Calu3 (cell line): ENCODE data around the gene EPM2AIP1. TPM values are rescaled to one million over a fixed set of nuclear protein-coding genes. Genes with fewer than 3 reads are reported as not detected.

Experiments
- BruUV-seq: library from RNA; stranded (reverse); fragments of 400-500 nt; replicated peaks from 2 replicates; lab custom pipeline; 2021; lab: Mats Ljungman, UMichigan
- CTCF ChIA-PET: fragments of 300-600 bp; sonication (Branson Sonifier 250); formaldehyde crosslinking; loops from one replicate; lab custom pipeline; 2022; ENCODE audit warnings: antibody characterized with exemption; lab: Charles Lee
- DNase-seq: peaks from one replicate; pipeline ENCODE4 v3.0.0; 2022
- H3K27ac Mint-ChIP-seq: one replicate; pipeline ENCODE4 v1.8.0; 2022; ENCODE audit warnings: mixed read lengths; ENCODE audit not compliant: unreplicated experiment
- H3K27me3 Mint-ChIP-seq: one replicate; pipeline ENCODE4 v1.8.0; 2022; ENCODE audit warnings: mixed read lengths; ENCODE audit not compliant: unreplicated experiment
- H3K36me3 Mint-ChIP-seq: one replicate; pipeline ENCODE4 v1.8.0; 2022; ENCODE audit warnings: mild to moderate bottlenecking, moderate library complexity, mixed read lengths; ENCODE audit not compliant: insufficient read depth, unreplicated experiment
- H3K4me1 Mint-ChIP-seq: one replicate; pipeline ENCODE4 v1.8.0; 2022; ENCODE audit warnings: mild to moderate bottlenecking, low read depth, mixed read lengths; ENCODE audit not compliant: unreplicated experiment
- H3K4me3 Mint-ChIP-seq: one replicate; pipeline ENCODE4 v1.8.0; 2022; ENCODE audit warnings: mild to moderate bottlenecking, low read depth, moderate library complexity, mixed read lengths; ENCODE audit not compliant: unreplicated experiment
- H3K9me3 Mint-ChIP-seq: one replicate; pipeline ENCODE4 v1.8.0; 2022; ENCODE audit warnings: low read depth, mixed read lengths; ENCODE audit not compliant: unreplicated experiment
- CTCF ChIP-seq: fragments of 200-600 bp; IDR thresholded peaks from one replicate; pipeline ENCODE4 v1.8.0; 2022; ENCODE audit warnings: antibody characterized with exemption; ENCODE audit not compliant: unreplicated experiment
- intact Hi-C: fragments of 100-400 bp; cut with micrococcal nuclease; formaldehyde crosslinking; loops from one replicate; pipeline ENCODE4 v1.10.0; 2022; ENCODE audit not compliant: unreplicated experiment
- total RNA-seq: library from RNA; stranded (reverse); gene quantifications from 2 replicates; pipeline ENCODE4 v1.2.3, GENCODE V29; 2022

The EPM2AIP1 gene
- total RNA-seq, 1 experiment from 2014 or later = 13.2 TPM

GRCh38 chr3:36989005-36989404, 3.9 kb downstream of the EPM2AIP1 start:
- Mint-ChIP-seq H3K4me3 (no peak overlapping the region), H3K9me3 (no peaks in the 10 kb centered on the region), H3K36me3 (peaks cover 13% of the 10 kb centered on the region), H3K27ac (no peak overlapping the region), H3K4me1 (peaks cover 9% of the 10 kb centered on the region), H3K27me3 (no peaks in the 10 kb centered on the region)
- intact Hi-C loops = no loop called here
- DNase-seq = no peak
- no peak for TF ChIP-seq CTCF
- CTCF ChIA-PET = interaction anchor here (0.6 kb wide), 1 partner anchor 32 kb away, joined by 3 read pairs; no protein-coding TSS in a partner anchor
- BruUV-seq = no TSS peak

- Mint-ChIP-seq H3K27me3 (no peaks in the 10 kb centered on the region), H3K4me1 (peaks cover 9% of the 10 kb centered on the region), H3K9me3 (no peaks in the 10 kb centered on the region), H3K36me3 (peaks cover 13% of the 10 kb centered on the region), H3K27ac (no peak overlapping the region), H3K4me3 (no peak overlapping the region)
- no TSS peak for BruUV-seq
- CTCF ChIA-PET = no interaction called here
- TF ChIP-seq CTCF = no peak
- DNase-seq = no peak
- intact Hi-C loops = no loop called here
Measured at GRCh38 chr3:36988356-36988755, 4.6 kb downstream of the EPM2AIP1 start.

- no TSS peak for BruUV-seq
- H3K36me3 Mint-ChIP-seq = peaks cover 22% of the 10 kb centered on the region
- intact Hi-C loops = no loop called here
Measured at GRCh38 chr3:36981006-36981405, 11.9 kb downstream of the EPM2AIP1 start.

GRCh38 chr3:36973139-36973538, 19.8 kb downstream of the EPM2AIP1 start:
- DNase-seq = no peak
- Mint-ChIP-seq H3K4me1 (no peaks in the 10 kb centered on the region), H3K9me3 (no peaks in the 10 kb centered on the region), H3K36me3 (no peaks in the 10 kb centered on the region), H3K27ac (no peak overlapping the region), H3K4me3 (no peak overlapping the region), H3K27me3 (no peaks in the 10 kb centered on the region)
- no peak for TF ChIP-seq CTCF
- BruUV-seq = no TSS peak
- CTCF ChIA-PET = no interaction called here
- intact Hi-C loops = no loop called here

More at GRCh38 chr3:36981006-36981405, 11.9 kb downstream of the EPM2AIP1 start:
- DNase-seq = no peak
- Mint-ChIP-seq H3K9me3 (no peaks in the 10 kb centered on the region), H3K27me3 (no peaks in the 10 kb centered on the region), H3K27ac (no peak overlapping the region), H3K4me3 (no peak overlapping the region), H3K4me1 (no peaks in the 10 kb centered on the region)
- CTCF ChIA-PET = interaction anchor here (0.7 to 1.9 kb wide), 3 partner anchors 12 to 178 kb away, joined by 3 to 4 read pairs (median 4); partner anchors contain the start of genes EPM2AIP1 and MLH1
- no peak for TF ChIP-seq CTCF
